ENCODE data around the gene GRIN3A. TPM values are rescaled to one million over a fixed set of nuclear protein-coding genes. Genes with fewer than 3 reads are reported as not detected.

The GRIN3A gene
- total RNA-seq, 4 donors from 2014 or later = 0.21 TPM; not detected in 3

- H3K9me3 ChIP-seq = no peaks in the 10 kb centered on the region
- TF ChIP-seq POLR2AphosphoS5 (IDR thresholded peaks at IDR 0.05) = no peak
- 93% methylated on average over 5 of the region's 5 CpGs for WGBS
Measured at GRCh38 chr9:101586651-101587050, 151.8 kb downstream of the GRIN3A start.

GRCh38 chr9:101585740-101586139 lies 152.7 kb downstream of the GRIN3A start:
- no peak overlapping the region for H3K27ac ChIP-seq

More at GRCh38 chr9:101586651-101587050, 151.8 kb downstream of the GRIN3A start:
- Histone ChIP-seq H3K36me3 (no peaks in the 10 kb centered on the region), H3K27ac (no peak overlapping the region), H3K4me1 (no peaks in the 10 kb centered on the region), H3K27me3 (no peaks in the 10 kb centered on the region), H3K4me3 (no peak overlapping the region)
- no peak for DNase-seq (ENCODE audit: low spot score in 2 of 2)

GRCh38 chr9:101582553-101582952 lies 155.9 kb downstream of the GRIN3A start:
- no peak overlapping the region for H3K4me3 ChIP-seq
- no peaks in the 10 kb centered on the region for H3K27me3 ChIP-seq
- TF ChIP-seq CTCF (IDR thresholded peaks at IDR 0.05) (no peak), POLR2A (IDR thresholded peaks at IDR 0.05) (no peak), EP300 (IDR thresholded peaks at IDR 0.05) (no peak)
- no peak for DNase-seq (ENCODE audit: low spot score in 2 of 2)
- 50% methylated on average over 1 of the region's 1 CpG for WGBS
- no peaks in the 10 kb centered on the region for H3K4me1 ChIP-seq
- no peaks in the 10 kb centered on the region for H3K9me3 ChIP-seq
- no peak overlapping the region for H3K27ac ChIP-seq
- H3K36me3 ChIP-seq = no peaks in the 10 kb centered on the region

More at GRCh38 chr9:101585740-101586139, 152.7 kb downstream of the GRIN3A start:
- no peak overlapping the region for H3K4me3 ChIP-seq
- no peaks in the 10 kb centered on the region for H3K36me3 ChIP-seq
- H3K4me1 ChIP-seq = no peaks in the 10 kb centered on the region
- TF ChIP-seq POLR2A (IDR thresholded peaks at IDR 0.05) = no peak
- TF ChIP-seq EP300 (IDR thresholded peaks at IDR 0.05) = no peak
- no peak for TF ChIP-seq CTCF (IDR thresholded peaks at IDR 0.05)
- TF ChIP-seq POLR2AphosphoS5 (IDR thresholded peaks at IDR 0.05) = no peak
- no peaks in the 10 kb centered on the region for H3K27me3 ChIP-seq
- WGBS = 68% methylated on average over 3 of the region's 3 CpGs
- no peaks in the 10 kb centered on the region for H3K9me3 ChIP-seq
- DNase-seq (ENCODE audit: low spot score in 2 of 2) = no peak

- Histone ChIP-seq H3K36me3 (no peaks in the 10 kb centered on the region), H3K4me1 (no peaks in the 10 kb centered on the region), H3K4me3 (no peak overlapping the region), H3K27ac (no peak overlapping the region), H3K27me3 (no peaks in the 10 kb centered on the region), H3K9me3 (no peaks in the 10 kb centered on the region)
- TF ChIP-seq POLR2A (IDR thresholded peaks at IDR 0.05) (no peak), POLR2AphosphoS5 (IDR thresholded peaks at IDR 0.05) (no peak)
- DNase-seq (ENCODE audit: low spot score in 2 of 2) = no peak
- WGBS = 76% methylated on average over 6 of the region's 6 CpGs
Measured at GRCh38 chr9:101579711-101580545, 158.5 kb downstream of the GRIN3A start.

GRCh38 chr9:101578378-101578777 lies 160.1 kb downstream of the GRIN3A start:
- WGBS = 69% methylated on average over 3 of the region's 3 CpGs
- Histone ChIP-seq H3K4me1 (no peaks in the 10 kb centered on the region), H3K27me3 (no peaks in the 10 kb centered on the region), H3K9me3 (no peaks in the 10 kb centered on the region), H3K27ac (no peak overlapping the region), H3K4me3 (no peak overlapping the region), H3K36me3 (no peaks in the 10 kb centered on the region)
- no peak for DNase-seq (ENCODE audit: low spot score in 2 of 2)
- TF ChIP-seq EP300 (IDR thresholded peaks at IDR 0.05) = no peak
- TF ChIP-seq CTCF (IDR thresholded peaks at IDR 0.05) = no peak
- TF ChIP-seq POLR2AphosphoS5 (IDR thresholded peaks at IDR 0.05) = no peak
- TF ChIP-seq POLR2A (IDR thresholded peaks at IDR 0.05) = no peak

- Histone ChIP-seq H3K27me3 (no peaks in the 10 kb centered on the region), H3K9me3 (no peaks in the 10 kb centered on the region), H3K27ac (no peak overlapping the region), H3K4me1 (no peaks in the 10 kb centered on the region), H3K36me3 (no peaks in the 10 kb centered on the region), H3K4me3 (no peak overlapping the region)
- no peak for DNase-seq (ENCODE audit: low spot score in 2 of 2)
- no peak for TF ChIP-seq EP300 (IDR thresholded peaks at IDR 0.05)
- TF ChIP-seq POLR2AphosphoS5 (IDR thresholded peaks at IDR 0.05) = no peak
- TF ChIP-seq CTCF (IDR thresholded peaks at IDR 0.05) = no peak
- TF ChIP-seq POLR2A (IDR thresholded peaks at IDR 0.05) = no peak
Measured at GRCh38 chr9:101574731-101575333, 163.6 kb downstream of the GRIN3A start.
